Muscle layer of duodenum (tissue), 2 donors: ENCODE measurements around the gene PIK3AP1.

Source experiments
- H3K27ac ChIP-seq: one replicate; pipeline ENCODE4 v1.7.0; 2013; ENCODE audit warnings: mild to moderate bottlenecking, low read length
- H3K27me3 ChIP-seq: one replicate; pipeline ENCODE4 v1.7.0; 2013; ENCODE audit warnings: low read depth, mild to moderate bottlenecking, control low read depth, low read length
- H3K36me3 ChIP-seq, 2 donors: one replicate each; pipeline ENCODE4 v1.7.0; 2013; ENCODE audit warnings: low read length in 2 of 2, control low read depth in 1 of 2, mild to moderate bottlenecking in 1 of 2; ENCODE audit not compliant: insufficient read depth in 2 of 2, control insufficient read depth in 1 of 2
- H3K4me1 ChIP-seq, 2 donors: one replicate each; pipeline ENCODE4 v1.7.0; 2013; ENCODE audit warnings: low read length in 2 of 2, mild to moderate bottlenecking in 2 of 2, control low read depth in 1 of 2, moderate library complexity in 1 of 2; ENCODE audit not compliant: insufficient read depth in 2 of 2, control insufficient read depth in 1 of 2
- H3K4me3 ChIP-seq, 2 donors: one replicate each; pipeline ENCODE4 v1.7.0; 2013; ENCODE audit warnings: low read length in 2 of 2, low read depth in 1 of 2, mild to moderate bottlenecking in 1 of 2
- H3K9me3 ChIP-seq, 2 donors: one replicate each; pipeline ENCODE4 v1.7.0; 2013; ENCODE audit warnings: low read length in 2 of 2, control low read depth in 1 of 2, mild to moderate bottlenecking in 1 of 2; ENCODE audit not compliant: control insufficient read depth in 1 of 2
- donor health status: healthy.

Gene PIK3AP1

GRCh38 chr10:96618653-96619052 is 101.7 kb downstream of the PIK3AP1 start:
- H3K9me3 ChIP-seq, result no peaks in the 10 kb centered on the region
- H3K4me1 ChIP-seq, result peaks cover 4 to 7% of the 10 kb centered on the region in 2 donors
- peaks cover 0 to 3% of the 10 kb centered on the region in 2 donors for H3K36me3 ChIP-seq
- no peak overlapping the region for H3K4me3 ChIP-seq
- no peak overlapping the region for H3K27ac ChIP-seq
- H3K27me3 ChIP-seq, result no peaks in the 10 kb centered on the region

- H3K36me3 ChIP-seq, result peaks cover 0 to 3% of the 10 kb centered on the region in 2 donors
- no peak overlapping the region for H3K27ac ChIP-seq
- no peaks in the 10 kb centered on the region for H3K9me3 ChIP-seq
- no peak overlapping the region for H3K4me3 ChIP-seq
- no peaks in the 10 kb centered on the region for H3K27me3 ChIP-seq
- peaks cover 4 to 7% of the 10 kb centered on the region in 2 donors for H3K4me1 ChIP-seq
Observed at GRCh38 chr10:96616961-96617360, 103.4 kb downstream of the PIK3AP1 start.

GRCh38 chr10:96614515-96614914 is 105.8 kb downstream of the PIK3AP1 start:
- H3K4me3 ChIP-seq, result no peak overlapping the region
- no peak overlapping the region for H3K27ac ChIP-seq
- H3K9me3 ChIP-seq, result no peaks in the 10 kb centered on the region
- H3K36me3 ChIP-seq, result no peaks in the 10 kb centered on the region
- H3K4me1 ChIP-seq, result peaks cover 4 to 7% of the 10 kb centered on the region in 2 donors
- H3K27me3 ChIP-seq, result no peaks in the 10 kb centered on the region

- Histone ChIP-seq H3K9me3 (no peaks in the 10 kb centered on the region), H3K4me3 (no peak overlapping the region), H3K4me1 (peaks cover 1 to 4% of the 10 kb centered on the region in 2 donors), H3K27ac (no peak overlapping the region), H3K36me3 (no peaks in the 10 kb centered on the region), H3K27me3 (no peaks in the 10 kb centered on the region)
Observed at GRCh38 chr10:96613576-96613975, 106.7 kb downstream of the PIK3AP1 start.

- Histone ChIP-seq H3K4me1 (peaks cover 0 to 4% of the 10 kb centered on the region in 2 donors), H3K36me3 (no peaks in the 10 kb centered on the region), H3K4me3 (no peak overlapping the region), H3K27me3 (no peaks in the 10 kb centered on the region), H3K9me3 (no peaks in the 10 kb centered on the region), H3K27ac (peak overlapping the region; percentile 57)
Observed at GRCh38 chr10:96612055-96612830, 108.1 kb downstream of the PIK3AP1 start.

GRCh38 chr10:96610817-96611216 is 109.5 kb downstream of the PIK3AP1 start:
- peak overlapping the region; percentile 43 for H3K27ac ChIP-seq
- no peaks in the 10 kb centered on the region for H3K36me3 ChIP-seq
- H3K27me3 ChIP-seq, result no peaks in the 10 kb centered on the region
- peaks cover 0 to 4% of the 10 kb centered on the region in 2 donors for H3K4me1 ChIP-seq
- no peaks in the 10 kb centered on the region for H3K9me3 ChIP-seq
- no peak overlapping the region for H3K4me3 ChIP-seq

GRCh38 chr10:96609510-96609909 is 110.8 kb downstream of the PIK3AP1 start:
- H3K36me3 ChIP-seq, result no peaks in the 10 kb centered on the region
- no peaks in the 10 kb centered on the region for H3K9me3 ChIP-seq
- H3K4me1 ChIP-seq, result peaks cover 0 to 4% of the 10 kb centered on the region in 2 donors
- no peak overlapping the region for H3K4me3 ChIP-seq
- no peak overlapping the region for H3K27ac ChIP-seq
- no peaks in the 10 kb centered on the region for H3K27me3 ChIP-seq

GRCh38 chr10:96608805-96609204 is 111.5 kb downstream of the PIK3AP1 start:
- no peaks in the 10 kb centered on the region for H3K27me3 ChIP-seq
- peaks cover 0 to 1% of the 10 kb centered on the region in 2 donors for H3K4me1 ChIP-seq
- no peak overlapping the region for H3K27ac ChIP-seq
- H3K4me3 ChIP-seq, result no peak overlapping the region
- no peaks in the 10 kb centered on the region for H3K36me3 ChIP-seq
- H3K9me3 ChIP-seq, result no peaks in the 10 kb centered on the region

GRCh38 chr10:96608262-96608661 is 112.1 kb downstream of the PIK3AP1 start:
- Histone ChIP-seq H3K4me1 (no peaks in the 10 kb centered on the region), H3K27ac (no peak overlapping the region), H3K4me3 (no peak overlapping the region), H3K36me3 (no peaks in the 10 kb centered on the region), H3K9me3 (no peaks in the 10 kb centered on the region), H3K27me3 (no peaks in the 10 kb centered on the region)

GRCh38 chr10:96606946-96607345 is 113.4 kb downstream of the PIK3AP1 start:
- Histone ChIP-seq H3K9me3 (no peaks in the 10 kb centered on the region), H3K4me3 (no peak overlapping the region), H3K27ac (no peak overlapping the region), H3K36me3 (no peaks in the 10 kb centered on the region), H3K27me3 (no peaks in the 10 kb centered on the region), H3K4me1 (no peaks in the 10 kb centered on the region)

GRCh38 chr10:96606216-96606615 is 114.1 kb downstream of the PIK3AP1 start:
- Histone ChIP-seq H3K4me3 (no peak overlapping the region), H3K27me3 (no peaks in the 10 kb centered on the region), H3K9me3 (no peaks in the 10 kb centered on the region), H3K36me3 (no peaks in the 10 kb centered on the region), H3K27ac (no peak overlapping the region), H3K4me1 (no peaks in the 10 kb centered on the region)

GRCh38 chr10:96600337-96600736 is 120.0 kb downstream of the PIK3AP1 start:
- no peak overlapping the region for H3K27ac ChIP-seq
- no peaks in the 10 kb centered on the region for H3K27me3 ChIP-seq
- H3K9me3 ChIP-seq, result no peaks in the 10 kb centered on the region
- H3K4me3 ChIP-seq, result no peak overlapping the region
- H3K36me3 ChIP-seq, result no peaks in the 10 kb centered on the region
- H3K4me1 ChIP-seq, result no peaks in the 10 kb centered on the region
